ENCODE measurements around the gene ERC2. TPM values are rescaled to one million over a fixed set of nuclear protein-coding genes. Genes with fewer than 3 reads are reported as not detected.

The ERC2 gene
- total RNA-seq, 1 donor from 2014 or later, result under 0.01 TPM

DNA sequence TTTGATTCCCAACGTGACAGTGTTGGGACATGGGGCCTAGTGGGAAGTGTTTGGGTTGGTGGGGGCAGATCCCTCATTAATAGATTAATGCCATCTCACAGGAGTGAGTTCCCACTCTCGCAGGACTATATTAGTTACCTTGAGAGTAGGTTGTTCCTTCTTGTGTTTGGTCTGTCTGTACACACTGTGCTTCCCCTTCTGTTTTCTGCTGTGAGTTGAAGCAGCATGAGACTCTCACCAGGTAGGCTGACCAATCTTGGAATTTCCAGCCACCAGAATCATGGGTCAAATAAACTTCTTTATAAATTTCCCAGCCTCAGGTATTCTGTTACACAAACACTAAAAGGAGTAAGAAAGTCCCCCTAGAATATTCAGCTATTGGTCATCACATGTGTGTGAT lies 145.4 kb downstream of the ERC2 start:
- H3K36me3 ChIP-seq (ENCODE audit: control insufficient read depth, insufficient read depth, low read length), result no peaks in the 10 kb centered on the region
- H3K4me3 ChIP-seq (ENCODE audit: low read depth, low read length), result no peak overlapping the region
- no peaks in the 10 kb centered on the region for H3K27me3 ChIP-seq (ENCODE audit: control insufficient read depth, insufficient read depth, low read length)
- FAIRE-seq (no peak), DNase-seq (ENCODE audit: low read depth) (no peak)
- TF ChIP-seq, protein P1, sequence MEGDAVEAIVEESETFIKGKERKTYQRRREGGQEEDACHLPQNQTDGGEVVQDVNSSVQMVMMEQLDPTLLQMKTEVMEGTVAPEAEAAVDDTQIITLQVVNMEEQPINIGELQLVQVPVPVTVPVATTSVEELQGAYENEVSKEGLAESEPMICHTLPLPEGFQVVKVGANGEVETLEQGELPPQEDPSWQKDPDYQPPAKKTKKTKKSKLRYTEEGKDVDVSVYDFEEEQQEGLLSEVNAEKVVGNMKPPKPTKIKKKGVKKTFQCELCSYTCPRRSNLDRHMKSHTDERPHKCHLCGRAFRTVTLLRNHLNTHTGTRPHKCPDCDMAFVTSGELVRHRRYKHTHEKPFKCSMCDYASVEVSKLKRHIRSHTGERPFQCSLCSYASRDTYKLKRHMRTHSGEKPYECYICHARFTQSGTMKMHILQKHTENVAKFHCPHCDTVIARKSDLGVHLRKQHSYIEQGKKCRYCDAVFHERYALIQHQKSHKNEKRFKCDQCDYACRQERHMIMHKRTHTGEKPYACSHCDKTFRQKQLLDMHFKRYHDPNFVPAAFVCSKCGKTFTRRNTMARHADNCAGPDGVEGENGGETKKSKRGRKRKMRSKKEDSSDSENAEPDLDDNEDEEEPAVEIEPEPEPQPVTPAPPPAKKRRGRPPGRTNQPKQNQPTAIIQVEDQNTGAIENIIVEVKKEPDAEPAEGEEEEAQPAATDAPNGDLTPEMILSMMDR (IDR thresholded peaks at IDR 0.05; ENCODE audit: insufficient read depth, low read length, severe bottlenecking), result no peak

DNA sequence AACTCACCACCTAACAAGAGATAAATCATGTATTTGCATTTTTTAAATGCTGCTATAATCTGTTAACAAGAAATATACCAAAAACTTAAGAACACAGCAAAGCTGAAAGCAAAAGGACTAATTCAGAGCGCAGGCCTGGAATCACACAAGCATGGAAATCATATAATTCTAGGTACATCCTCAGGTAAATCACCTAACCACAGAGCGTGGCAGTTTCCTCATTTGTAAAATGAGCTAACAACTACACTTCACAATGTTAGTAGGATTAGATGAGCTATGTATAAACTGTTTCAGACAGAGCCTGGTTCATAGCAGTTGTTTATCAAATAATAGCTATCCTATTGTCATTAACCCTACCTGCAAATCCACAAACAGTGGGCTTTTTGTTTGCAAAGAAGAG lies 146.4 kb downstream of the ERC2 start:
- TF ChIP-seq, protein P1 (IDR thresholded peaks at IDR 0.05; ENCODE audit: insufficient read depth, low read length, severe bottlenecking), result no peak
- Histone ChIP-seq H3K4me3 (ENCODE audit: low read depth, low read length) (no peak overlapping the region), H3K27me3 (ENCODE audit: control insufficient read depth, insufficient read depth, low read length) (no peaks in the 10 kb centered on the region), H3K36me3 (ENCODE audit: control insufficient read depth, insufficient read depth, low read length) (no peaks in the 10 kb centered on the region)
- FAIRE-seq (no peak), DNase-seq (ENCODE audit: low read depth) (no peak)

DNA sequence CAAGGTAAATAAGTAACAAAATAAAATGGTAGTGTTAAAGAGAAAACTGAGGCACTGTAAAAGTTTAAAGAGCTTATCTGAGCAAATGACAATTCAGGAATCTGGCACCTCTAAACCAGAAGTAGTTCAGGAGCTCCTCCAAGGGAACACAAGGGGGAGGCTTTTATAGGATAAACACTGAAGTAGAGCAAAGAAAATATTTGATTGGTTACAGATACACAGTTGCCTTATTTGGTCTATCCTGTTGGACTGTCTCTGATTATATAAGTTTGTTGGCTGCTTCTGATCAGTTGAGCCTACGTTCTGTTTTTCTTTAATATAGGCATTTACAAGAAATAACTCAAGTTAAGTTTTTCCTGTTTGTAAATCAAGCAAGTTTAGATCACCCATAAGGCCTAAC lies 146.9 kb downstream of the ERC2 start:
- Histone ChIP-seq H3K27me3 (ENCODE audit: control insufficient read depth, insufficient read depth, low read length) (no peaks in the 10 kb centered on the region), H3K4me3 (ENCODE audit: low read depth, low read length) (no peak overlapping the region), H3K36me3 (ENCODE audit: control insufficient read depth, insufficient read depth, low read length) (no peaks in the 10 kb centered on the region)
- TF ChIP-seq, protein P1 (IDR thresholded peaks at IDR 0.05; ENCODE audit: insufficient read depth, low read length, severe bottlenecking), result no peak
- FAIRE-seq (no peak), DNase-seq (ENCODE audit: low read depth) (no peak)

DNA sequence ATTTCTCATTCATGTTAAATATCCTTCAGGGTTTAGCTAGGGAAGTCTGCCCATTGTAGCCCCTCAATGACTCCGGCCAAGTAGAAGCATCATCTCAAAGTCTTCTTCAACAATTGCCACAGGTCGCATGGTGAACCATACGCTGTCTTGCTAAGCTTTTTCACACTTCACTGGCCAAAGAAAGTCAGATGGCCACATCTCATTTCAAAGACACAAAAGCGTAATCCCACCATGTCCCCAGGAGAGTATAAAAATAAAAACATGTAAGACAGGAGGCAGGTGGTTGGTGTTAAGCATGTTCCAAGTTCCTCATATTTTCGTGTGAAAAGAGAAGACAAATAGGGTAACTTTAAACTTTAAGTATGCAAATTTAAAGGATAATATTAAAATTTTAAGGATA lies 147.4 kb downstream of the ERC2 start:
- no peak overlapping the region for H3K4me3 ChIP-seq (ENCODE audit: low read depth, low read length)
- H3K36me3 ChIP-seq (ENCODE audit: control insufficient read depth, insufficient read depth, low read length), result no peaks in the 10 kb centered on the region
- no peaks in the 10 kb centered on the region for H3K27me3 ChIP-seq (ENCODE audit: control insufficient read depth, insufficient read depth, low read length)
- TF ChIP-seq, protein P1 (IDR thresholded peaks at IDR 0.05; ENCODE audit: insufficient read depth, low read length, severe bottlenecking), result no peak
- no peak for DNase-seq (ENCODE audit: low read depth)
- FAIRE-seq, result no peak

DNA sequence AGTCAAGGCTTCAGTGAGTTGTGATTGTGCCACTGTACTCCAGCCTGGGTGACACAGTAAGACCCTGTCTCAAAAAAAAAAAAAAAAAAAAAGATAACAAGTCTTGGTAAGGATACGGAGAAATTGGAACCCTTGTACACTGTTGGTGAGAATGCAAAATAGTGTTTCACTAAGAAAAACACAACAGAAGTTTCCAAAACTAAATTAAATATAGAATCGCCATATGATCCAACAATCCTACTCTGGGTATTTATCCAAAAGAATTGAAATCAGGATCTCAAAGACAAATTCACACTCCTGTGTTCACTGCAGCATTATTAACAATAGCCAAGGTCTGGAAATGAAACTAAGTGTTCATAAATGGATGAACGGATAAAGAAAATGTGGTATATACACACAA lies 149.4 kb downstream of the ERC2 start:
- no peak for FAIRE-seq

DNA sequence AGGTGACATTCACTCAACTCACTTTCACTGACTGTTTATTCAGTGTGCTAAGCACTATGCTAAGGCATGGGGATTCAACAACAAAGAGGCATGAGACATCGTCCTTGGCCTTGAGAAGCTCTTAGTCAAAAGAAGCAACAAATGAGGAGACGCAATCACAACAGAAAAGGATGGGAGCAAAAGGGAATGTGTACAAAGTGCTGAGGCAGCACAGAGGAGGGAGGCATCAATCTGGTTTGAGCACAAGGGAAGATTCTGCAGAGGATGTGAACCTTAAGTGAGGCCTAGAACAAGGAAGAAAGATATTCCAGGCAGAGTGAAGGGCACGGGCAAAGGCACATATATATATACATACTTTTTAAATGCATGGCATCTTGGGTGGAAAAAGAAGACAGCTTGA lies 151.3 kb downstream of the ERC2 start:
- FAIRE-seq (no peak), DNase-seq (ENCODE audit: low read depth) (no peak)
- no peaks in the 10 kb centered on the region for H3K27me3 ChIP-seq (ENCODE audit: control insufficient read depth, insufficient read depth, low read length)
- no peak overlapping the region for H3K4me3 ChIP-seq (ENCODE audit: low read depth, low read length)
- no peaks in the 10 kb centered on the region for H3K36me3 ChIP-seq (ENCODE audit: control insufficient read depth, insufficient read depth, low read length)
- TF ChIP-seq, protein P1 (IDR thresholded peaks at IDR 0.05; ENCODE audit: insufficient read depth, low read length, severe bottlenecking), result no peak

More for the DNA sequence above, 149.4 kb downstream of the ERC2 start:
- DNase-seq (ENCODE audit: low read depth), result no peak
- Histone ChIP-seq H3K27me3 (ENCODE audit: control insufficient read depth, insufficient read depth, low read length) (no peaks in the 10 kb centered on the region), H3K36me3 (ENCODE audit: control insufficient read depth, insufficient read depth, low read length) (no peaks in the 10 kb centered on the region), H3K4me3 (ENCODE audit: low read depth, low read length) (no peak overlapping the region)
- TF ChIP-seq, protein P1 (IDR thresholded peaks at IDR 0.05; ENCODE audit: insufficient read depth, low read length, severe bottlenecking), result no peak
